Stimulated activated CD8-positive, alpha-beta memory T cell treated with anti-CD3 and anti-CD28 coated beads, Interleukin-7, amount 100 ng/mL, for 48 hours (primary cell): ENCODE data around the gene CRHR1.
"Not testable (repeated sequence)": the region's sequence is repeated elsewhere in the genome, so short reads cannot be mapped to it uniquely, and the experiment has no call there.

Experiments used
- DNase-seq, 2 donors: peaks; one replicate each; pipeline ENCODE4 v3.0.0-alpha.2; 2020; ENCODE audit warnings: low read depth in 1 of 2; ENCODE audit errors: extremely low read depth in 1 of 2

Gene CRHR1

GRCh38 chr17:45784293-45784740, at the start of gene CRHR1:
TSS of gene CRHR1 (plus strand) at chr17:45784320. CDS start at chr17:45784545, 225 bp downstream.
- no peak for DNase-seq

GRCh38 chr17:45734598-45734997, 49.5 kb upstream of the CRHR1 start:
- DNase-seq, result no peak

GRCh38 chr17:45735488-45735887, 48.6 kb upstream of the CRHR1 start:
- no peak for DNase-seq

- no peak for DNase-seq
Measured at GRCh38 chr17:45739786-45740185, 44.3 kb upstream of the CRHR1 start.

GRCh38 chr17:45740553-45741330, 43.4 kb upstream of the CRHR1 start:
- peak in 1 of 2 donors; percentile 18 for DNase-seq

GRCh38 chr17:45742251-45742650, 41.9 kb upstream of the CRHR1 start:
- DNase-seq, result no peak

- no peak for DNase-seq
Measured at GRCh38 chr17:45743626-45744326, 40.3 kb upstream of the CRHR1 start.

GRCh38 chr17:45744826-45745225, 39.3 kb upstream of the CRHR1 start:
- DNase-seq, result not testable (repeated sequence)

- DNase-seq, result no peak
Measured at GRCh38 chr17:45745601-45746494, 38.3 kb upstream of the CRHR1 start.

GRCh38 chr17:45747911-45748310, 36.2 kb upstream of the CRHR1 start:
- DNase-seq, result no peak

- DNase-seq, result no peak
Measured at GRCh38 chr17:45748731-45749310, 35.3 kb upstream of the CRHR1 start.

GRCh38 chr17:45749831-45750335, 34.2 kb upstream of the CRHR1 start:
- no peak for DNase-seq

- DNase-seq, result no peak
Measured at GRCh38 chr17:45750779-45751440, 33.2 kb upstream of the CRHR1 start.

- no peak for DNase-seq
Measured at GRCh38 chr17:45751466-45751865, 32.7 kb upstream of the CRHR1 start.

GRCh38 chr17:45752246-45752645, 31.9 kb upstream of the CRHR1 start:
- no peak for DNase-seq

GRCh38 chr17:45753645-45754225, 30.4 kb upstream of the CRHR1 start:
- DNase-seq, result no peak

- no peak for DNase-seq
Measured at GRCh38 chr17:45755050-45755449, 29.1 kb upstream of the CRHR1 start.

- DNase-seq, result no peak
Measured at GRCh38 chr17:45756266-45756991, 27.7 kb upstream of the CRHR1 start.
